ENCODE measurements around the gene EML1.

Gene EML1

GRCh38 chr14:99824776-99825175 is 31.6 kb downstream of the EML1 start:
- no peak overlapping the region for H3K27ac ChIP-seq
- TF ChIP-seq, protein P1, sequence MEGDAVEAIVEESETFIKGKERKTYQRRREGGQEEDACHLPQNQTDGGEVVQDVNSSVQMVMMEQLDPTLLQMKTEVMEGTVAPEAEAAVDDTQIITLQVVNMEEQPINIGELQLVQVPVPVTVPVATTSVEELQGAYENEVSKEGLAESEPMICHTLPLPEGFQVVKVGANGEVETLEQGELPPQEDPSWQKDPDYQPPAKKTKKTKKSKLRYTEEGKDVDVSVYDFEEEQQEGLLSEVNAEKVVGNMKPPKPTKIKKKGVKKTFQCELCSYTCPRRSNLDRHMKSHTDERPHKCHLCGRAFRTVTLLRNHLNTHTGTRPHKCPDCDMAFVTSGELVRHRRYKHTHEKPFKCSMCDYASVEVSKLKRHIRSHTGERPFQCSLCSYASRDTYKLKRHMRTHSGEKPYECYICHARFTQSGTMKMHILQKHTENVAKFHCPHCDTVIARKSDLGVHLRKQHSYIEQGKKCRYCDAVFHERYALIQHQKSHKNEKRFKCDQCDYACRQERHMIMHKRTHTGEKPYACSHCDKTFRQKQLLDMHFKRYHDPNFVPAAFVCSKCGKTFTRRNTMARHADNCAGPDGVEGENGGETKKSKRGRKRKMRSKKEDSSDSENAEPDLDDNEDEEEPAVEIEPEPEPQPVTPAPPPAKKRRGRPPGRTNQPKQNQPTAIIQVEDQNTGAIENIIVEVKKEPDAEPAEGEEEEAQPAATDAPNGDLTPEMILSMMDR (conservative IDR thresholded peaks at IDR 0.05), result no peak
- no peak for TF ChIP-seq ZFX (IDR thresholded peaks at IDR 0.05)

- no peak overlapping the region for H3K27ac ChIP-seq
- no peak for TF ChIP-seq ZFX (IDR thresholded peaks at IDR 0.05)
- TF ChIP-seq, protein P1 (conservative IDR thresholded peaks at IDR 0.05), result no peak
Observed at GRCh38 chr14:99829450-99829849, 36.2 kb downstream of the EML1 start.

DNA sequence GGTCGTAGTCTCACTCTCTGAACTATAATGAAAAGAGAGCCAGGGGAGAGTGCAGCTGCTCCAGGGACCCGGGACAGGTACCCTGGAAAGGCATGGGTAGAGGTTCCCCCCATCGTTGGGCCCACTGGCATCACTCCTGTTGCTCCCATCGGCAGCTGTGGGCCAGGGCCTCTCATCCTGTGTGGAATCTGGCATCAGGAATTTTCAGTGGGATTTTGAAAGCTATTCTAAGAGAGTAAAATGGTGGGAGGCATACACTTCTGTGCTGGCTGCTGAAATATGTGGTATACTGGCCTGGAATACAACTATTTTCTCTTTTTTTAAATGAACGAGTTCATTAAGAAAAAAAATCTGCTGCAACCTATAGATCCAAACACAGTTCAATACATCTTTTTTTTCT is 38.1 kb downstream of the EML1 start:
- TF ChIP-seq ZFX (IDR thresholded peaks at IDR 0.05), result no peak
- TF ChIP-seq, protein P1 (conservative IDR thresholded peaks at IDR 0.05), result no peak
- H3K27ac ChIP-seq, result no peak overlapping the region

GRCh38 chr14:99831903-99832685 is 38.9 kb downstream of the EML1 start:
- TF ChIP-seq, protein P1 (conservative IDR thresholded peaks at IDR 0.05), result no peak
- no peak for TF ChIP-seq ZFX (IDR thresholded peaks at IDR 0.05)

GRCh38 chr14:99837822-99838221 is 44.6 kb downstream of the EML1 start:
- TF ChIP-seq, protein P1 (conservative IDR thresholded peaks at IDR 0.05), result no peak
- TF ChIP-seq ZFX (IDR thresholded peaks at IDR 0.05), result no peak
- H3K27ac ChIP-seq, result no peak overlapping the region

More at GRCh38 chr14:99831903-99832685, 38.9 kb downstream of the EML1 start:
- H3K27ac ChIP-seq, result no peak overlapping the region

DNA sequence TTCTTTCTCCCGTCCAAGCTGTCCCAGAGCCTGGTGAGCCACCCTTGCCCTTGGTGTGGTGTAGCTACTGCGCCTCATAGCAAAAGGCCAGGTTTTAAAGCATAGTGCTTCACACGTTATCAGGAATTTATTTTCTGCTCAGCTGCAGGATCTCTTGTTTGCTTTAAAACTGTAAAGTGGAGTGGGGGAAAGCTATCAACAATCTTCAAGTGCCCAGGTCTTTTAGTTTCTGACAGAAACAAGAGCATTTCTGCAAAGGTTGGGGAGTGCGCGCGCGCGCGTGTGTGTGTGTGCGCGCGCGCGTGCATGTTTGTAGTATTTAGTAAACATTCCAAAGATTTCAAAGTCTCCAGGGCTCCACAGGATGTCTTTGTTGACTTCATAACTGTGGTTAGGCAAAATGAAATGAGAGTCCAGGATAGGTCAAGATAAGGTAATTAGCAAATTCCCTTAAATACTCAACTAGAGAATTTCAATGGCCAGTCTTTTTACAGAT is 45.5 kb downstream of the EML1 start:
- TF ChIP-seq, protein P1 (conservative IDR thresholded peaks at IDR 0.05), result no peak
- no peak for TF ChIP-seq ZFX (IDR thresholded peaks at IDR 0.05)
- H3K27ac ChIP-seq, result no peak overlapping the region

DNA sequence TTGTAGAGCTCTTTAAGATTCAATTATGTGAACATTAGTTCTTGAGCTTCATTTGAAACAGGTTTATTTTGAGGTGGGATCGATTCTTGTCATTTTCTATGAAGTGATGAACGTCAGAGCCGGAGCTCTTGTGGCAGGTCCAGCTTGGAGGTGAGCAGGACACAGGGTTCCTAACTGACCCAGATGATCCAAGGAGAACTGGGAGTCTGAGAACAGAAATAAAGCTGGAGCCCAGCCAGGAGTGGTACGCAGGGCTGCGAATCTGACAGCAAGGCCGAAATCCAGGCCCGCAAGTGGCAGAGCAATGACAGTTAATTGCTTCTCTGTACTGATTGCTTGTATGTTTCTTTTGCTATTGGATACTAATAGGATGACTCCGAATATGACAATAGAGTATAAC is 46.5 kb downstream of the EML1 start:
- H3K27ac ChIP-seq, result no peak overlapping the region
- TF ChIP-seq, protein P1 (conservative IDR thresholded peaks at IDR 0.05), result no peak
- no peak for TF ChIP-seq ZFX (IDR thresholded peaks at IDR 0.05)

All from C4-2B (cell line).